SH-SY5Y (cell line): ENCODE results near the gene OR52A5.

ENCODE experiments used
- GATA2 ChIP-seq: IDR thresholded peaks from 2 replicates; pipeline ENCODE4 v1.6.1; 2011; ENCODE audit warnings: mild to moderate bottlenecking, low read depth, low read length
- GATA3 ChIP-seq: IDR thresholded peaks from 2 replicates; pipeline ENCODE4 v1.6.1; 2011; ENCODE audit warnings: low read depth, mild to moderate bottlenecking, low read length, moderate library complexity

DNA sequence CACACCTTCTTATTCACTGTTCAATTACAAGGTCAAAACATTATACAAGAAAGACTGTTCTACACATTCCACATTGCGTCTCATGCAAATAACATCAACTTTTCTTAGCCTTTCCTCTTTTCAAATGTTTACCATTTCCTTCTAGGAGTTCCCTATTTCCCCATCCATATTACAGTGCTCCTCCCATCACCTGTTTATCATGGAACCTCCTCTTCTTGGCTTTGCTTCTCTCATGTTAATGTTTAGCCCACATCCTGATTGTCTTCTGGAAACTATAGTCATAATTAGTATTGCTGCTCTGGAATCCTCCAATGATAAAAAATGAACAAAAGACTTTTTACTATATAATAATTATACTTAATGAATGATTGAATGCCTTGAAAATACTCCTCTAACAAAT is 47.5 kb downstream of the OR52A5 start:
- TF ChIP-seq GATA2 (no peak), GATA3 (no peak)
